HepG2 (cell line): ENCODE results near the gene SDK2. TPM values are rescaled to one million over a fixed set of nuclear protein-coding genes. Genes with fewer than 3 reads are reported as not detected.

ENCODE experiments used
- ATAC-seq: fragments of 200-7000 bp; cut with Tn5 transposase; 3 replicates; pipeline ENCODE4 v1.9.1; 2020; ENCODE audit warnings: mild to moderate bottlenecking, moderate library complexity
- BruUV-seq: library from RNA; stranded (reverse); fragments of 400-500 nt; replicated peaks from 2 replicates; lab custom pipeline; 2021; lab: Mats Ljungman, UMichigan
- CTCF ChIA-PET: fragments of 300-600 bp; formaldehyde crosslinking; extraction: SDS; loops from one replicate; lab custom pipeline; 2021; ENCODE audit warnings: low total read pairs, inconsistent platforms, low intra/inter-chr PET ratio; lab: Yijun Ruan, JAX
- POLR2A ChIA-PET: fragments of 350-600 bp; sonication (Branson Sonifier 250); formaldehyde crosslinking; loops from one replicate; lab custom pipeline; 2020; ENCODE audit warnings: antibody characterized with exemption, inconsistent platforms; lab: Yijun Ruan, JAX
- DNase-seq: peaks from one replicate; pipeline ENCODE4 v3.0.0-alpha.2; 2015; ENCODE audit warnings: low spot score
- FAIRE-seq: peaks from 3 replicates; lab custom pipeline; 2011; peaks lifted over from hg19 to GRCh38; lab: Jason Lieb, UNC
- H2AFZ ChIP-seq: one replicate; pipeline ENCODE4 v1.6.1; 2011; ENCODE audit warnings: low read length, inconsistent platforms
- H3K27ac ChIP-seq: fragments of 300-600 bp; 3 replicates; pipeline ENCODE4 v1.8.0; 2011; ENCODE audit warnings: mixed run types, mild to moderate bottlenecking, mixed read lengths, low read length, inconsistent platforms; ENCODE audit not compliant: insufficient read depth; ENCODE audit errors: extremely low read length
- H3K27me3 ChIP-seq, 2 experiments: fragments of 200-600 bp in 1 of 2; 2 replicates in 1 of 2; 3 replicates in 1 of 2; pipeline versions ENCODE4 v1.6.0 to v1.8.0; 2011; ENCODE audit warnings: low read length in 2 of 2, mild to moderate bottlenecking in 2 of 2, moderate library complexity in 2 of 2, inconsistent platforms in 1 of 2; ENCODE audit not compliant: insufficient read depth in 2 of 2, control insufficient read depth in 1 of 2
- H3K36me3 ChIP-seq, 2 experiments: fragments of 200-600 bp in 1 of 2; replicated peaks in 1 of 2; 2 replicates in 1 of 2; 3 replicates in 1 of 2; pipeline versions ENCODE4 v1.5.1 to v1.8.0; 2011; ENCODE audit warnings: low read length in 2 of 2, inconsistent platforms in 1 of 2; ENCODE audit not compliant: insufficient read depth in 2 of 2, control insufficient read depth in 1 of 2
- H3K4me1 ChIP-seq: 2 replicates; pipeline ENCODE4 v1.5.1; 2012; ENCODE audit warnings: low read length, inconsistent platforms; ENCODE audit not compliant: insufficient read depth
- H3K4me2 ChIP-seq: 2 replicates; pipeline ENCODE4 v1.6.0; 2011; ENCODE audit warnings: low read depth, low read length, inconsistent platforms
- H3K4me3 ChIP-seq, 3 experiments: fragments of 200-600 bp in 1 of 3; sonication (generic), shearing (Covaris generic) in 1 of 3; replicated peaks in 1 of 3; 2 replicates each; pipeline ENCODE4 v1.5.1; 2011 to 2016; ENCODE audit warnings: low read length in 3 of 3, inconsistent platforms in 2 of 3, low read depth in 2 of 3, mild to moderate bottlenecking in 2 of 3, control low read depth in 1 of 3, mixed read lengths in 1 of 3; ENCODE audit not compliant: insufficient read depth in 1 of 3
- H3K79me2 ChIP-seq: one replicate; pipeline ENCODE4 v1.6.1; 2011; ENCODE audit warnings: low read length, inconsistent platforms; ENCODE audit not compliant: insufficient read depth
- H3K9ac ChIP-seq: 2 replicates; pipeline ENCODE4 v1.6.0; 2011; ENCODE audit warnings: mild to moderate bottlenecking, low read depth, low read length, inconsistent platforms; ENCODE audit not compliant: insufficient read depth
- H3K9me3 ChIP-seq: 2 replicates; pipeline ENCODE4 v1.5.1; 2012; ENCODE audit warnings: mild to moderate bottlenecking, low read length
- H4K20me1 ChIP-seq: 2 replicates; pipeline ENCODE4 v1.6.0; 2011; ENCODE audit warnings: inconsistent platforms, mild to moderate bottlenecking, low read length, moderate library complexity; ENCODE audit not compliant: insufficient read depth
- AHDC1 ChIP-seq: sonication (generic); formaldehyde crosslinking; IDR thresholded peaks from 2 replicates; pipeline ENCODE4 v1.5.1; 2020; ENCODE audit warnings: mild to moderate bottlenecking, missing genetic modification reagents, borderline replicate concordance
- HIC2 ChIP-seq: sonication (generic); formaldehyde crosslinking; IDR thresholded peaks from 2 replicates; pipeline ENCODE4 v1.9.0; 2022; ENCODE audit warnings: low read depth, missing genetic modification reagents
- HINFP ChIP-seq: sonication (generic); formaldehyde crosslinking; IDR thresholded peaks from 2 replicates; pipeline ENCODE4 v1.4.0; 2020; ENCODE audit warnings: low read depth, mild to moderate bottlenecking, missing genetic modification reagents
- SNRNP70 ChIP-seq: fragments of 200-400 bp; formaldehyde crosslinking; IDR thresholded peaks from 2 replicates; pipeline ENCODE4 v1.6.1; 2017; ENCODE audit warnings: mild to moderate bottlenecking, low read depth, low read length, moderate library complexity
- SP2 ChIP-seq: sonication (generic); formaldehyde crosslinking; IDR thresholded peaks from 2 replicates; pipeline ENCODE4 v1.5.1; 2020; ENCODE audit warnings: mild to moderate bottlenecking, missing genetic modification reagents
- TBX3 ChIP-seq: fragments of 450-650 bp; IDR thresholded peaks from 2 replicates; pipeline ENCODE4 v1.6.1; 2017; ENCODE audit warnings: antibody characterized with exemption, mild to moderate bottlenecking, inconsistent platforms, borderline replicate concordance
- ZFYVE20 ChIP-seq: sonication (generic); formaldehyde crosslinking; IDR thresholded peaks from 2 replicates; pipeline ENCODE4 v1.8.0; 2023; ENCODE audit warnings: low read depth, mild to moderate bottlenecking, moderate library complexity, missing genetic modification reagents, borderline replicate concordance
- ZNF142 ChIP-seq: sonication (generic); formaldehyde crosslinking; IDR thresholded peaks from 2 replicates; pipeline ENCODE4 v1.4.0; 2020; ENCODE audit warnings: missing genetic modification reagents
- ZNF251 ChIP-seq: sonication (generic); formaldehyde crosslinking; IDR thresholded peaks from 2 replicates; pipeline ENCODE4 v1.9.0; 2021; ENCODE audit warnings: mild to moderate bottlenecking, missing genetic modification reagents
- WGBS: methylation state at CpG from one replicate; pipeline ENCODE4 v1.1.6; 2017; ENCODE audit warnings: low lambda C conversion rate; 5-methylcytosine and 5-hydroxymethylcytosine counted together
- in situ Hi-C: cut with HindIII; loops from 2 replicates; pipeline ENCODE4 v1.10.0; 2017; ENCODE audit warnings: low pct_unique_long_range_greater_than_20kb; ENCODE audit not compliant: extremely low pct_ligation_motif_present
- intact Hi-C: fragments of 100-400 bp; cut with micrococcal nuclease; formaldehyde crosslinking; loops from one replicate; pipeline ENCODE4 v1.10.0; 2022; ENCODE audit not compliant: unreplicated experiment
- polyA plus RNA-seq, 8 experiments: library from polyadenylated mRNA; depleted of rRNA in 3 of 8; stranded (reverse) in 7 of 8; unstranded in 1 of 8; fragments of >200 nt; fragmentation: Illumina TruSeq in 4 of 8; extraction: Trizol in 4 of 8; gene quantifications; 2 replicates each; pipeline versions ENCODE4 v1.2.1 to v1.2.3, GENCODE V29; 2011 to 2016; ENCODE audit warnings: low read depth in 4 of 8, missing spikeins in 1 of 8, mixed read lengths in 1 of 8; ENCODE audit not compliant: insufficient read depth in 1 of 8
- total RNA-seq, 5 experiments: library from RNA; depleted of rRNA; stranded (reverse); fragments of >200 nt; fragmentation: Illumina TruSeq; extraction: Trizol; gene quantifications; 2 replicates each; pipeline ENCODE4 v1.2.3, GENCODE V29; 2016; ENCODE audit warnings: low read depth in 1 of 5

SDK2 gene
- total and polyA plus RNA-seq, 2 of the 13 experiments (the other 11 are each of a cell fraction or from before 2014, with no cell fraction given): not detected

- BruUV-seq: no TSS peak
- ATAC-seq (no peak), FAIRE-seq (no peak), DNase-seq (no peak)
- Histone ChIP-seq H3K9me3 (peaks cover 13% of the 10 kb centered on the region), H4K20me1 (no peaks in the 10 kb centered on the region; the same call in 1 of the 2 replicates), H3K4me3 (no peak overlapping the region), H3K79me2 (no peaks in the 10 kb centered on the region), H3K36me3 (no peaks in the 10 kb centered on the region), H3K9ac (no peak overlapping the region), H3K27ac (no peak overlapping the region), H3K27me3 (peaks cover 13 to 72% of the 10 kb centered on the region in 2 experiments; a peak in 4 of 5 replicates), H2AFZ (no peak overlapping the region), H3K4me2 (no peak overlapping the region), H3K4me1 (no peaks in the 10 kb centered on the region)
- 0% methylated on average over 2 of the region's 7 CpGs for WGBS
- CTCF ChIA-PET: no interaction called here
- intact Hi-C loops (no loop called here), in situ Hi-C loops (no loop called here)
- POLR2A ChIA-PET: no interaction called here
- TF ChIP-seq ZFYVE20 (CRISPR knock-in tag) (no peak), AHDC1 (no peak), TBX3 (no peak), ZNF142 (CRISPR knock-in tag) (no peak), SP2 (CRISPR knock-in tag) (no peak), HIC2 (CRISPR knock-in tag) (no peak), HINFP (CRISPR knock-in tag) (no peak), SNRNP70 (no peak), ZNF251 (CRISPR knock-in tag) (no peak)
Observed at GRCh38 chr17:73489333-73489732, 154.9 kb downstream of the SDK2 start.
